H1 (cell line): ENCODE data around the gene CDCA3. TPM values are rescaled to one million over a fixed set of nuclear protein-coding genes. Genes with fewer than 3 reads are reported as not detected.

Experiments
- CTCF ChIA-PET: fragments of 300-600 bp; sonication (Branson Sonifier 250); formaldehyde crosslinking; loops from one replicate; lab custom pipeline; 2021; ENCODE audit not compliant: partially characterized antibody; lab: Charles Lee
- POLR2A ChIA-PET: fragments of 300-600 bp; sonication (Branson Sonifier 250); formaldehyde crosslinking; loops from one replicate; lab custom pipeline; 2021; ENCODE audit warnings: inconsistent platforms; ENCODE audit not compliant: partially characterized antibody; lab: Charles Lee
- DNase-seq, 2 experiments: peaks; one replicate each; pipeline versions ENCODE4 v3.0.0 to v3.0.0-alpha.2; 2010 to 2022; ENCODE audit warnings: low spot score in 2 of 2, low read depth in 1 of 2, mixed read lengths in 1 of 2
- FAIRE-seq: peaks from 2 replicates; lab custom pipeline; 2011; peaks lifted over from hg19 to GRCh38; lab: Jason Lieb, UNC
- H2AFZ ChIP-seq: 2 replicates; pipeline ENCODE4 v1.8.1; 2012; ENCODE audit warnings: low read length, inconsistent platforms
- H2AK5ac ChIP-seq: 2 replicates; pipeline ENCODE4 v1.6.1; 2013; ENCODE audit warnings: low read depth, low read length
- H2BK120ac ChIP-seq: replicated peaks from 2 replicates; pipeline ENCODE3; 2013; ENCODE audit warnings: low read depth, low read length, inconsistent platforms
- H2BK12ac ChIP-seq: 2 replicates; pipeline ENCODE4 v1.6.1; 2013; ENCODE audit warnings: low read depth, low read length
- H2BK15ac ChIP-seq: 2 replicates; pipeline ENCODE4 v1.6.1; 2013; ENCODE audit warnings: low read length
- H2BK20ac ChIP-seq: 2 replicates; pipeline ENCODE4 v1.6.1; 2013; ENCODE audit warnings: low read length
- H2BK5ac ChIP-seq: 2 replicates; pipeline ENCODE4 v1.6.1; 2013; ENCODE audit warnings: low read depth, low read length
- H3K14ac ChIP-seq: 2 replicates; pipeline ENCODE4 v1.6.1; 2013; ENCODE audit warnings: inconsistent platforms; ENCODE audit not compliant: insufficient read length
- H3K18ac ChIP-seq: 2 replicates; pipeline ENCODE4 v1.6.1; 2013; ENCODE audit warnings: low read length; ENCODE audit errors: extremely low read depth
- H3K23ac ChIP-seq: 2 replicates; pipeline ENCODE4 v1.6.1; 2013; ENCODE audit warnings: inconsistent platforms; ENCODE audit not compliant: insufficient read length
- H3K23me2 ChIP-seq: 2 replicates; pipeline ENCODE4 v1.6.1; 2013; ENCODE audit warnings: low read depth, low read length
- H3K27ac ChIP-seq: 2 replicates; pipeline ENCODE4 v1.6.1; 2011; ENCODE audit warnings: low read depth, low read length, inconsistent platforms
- H3K27me3 ChIP-seq, 4 experiments: replicated peaks in 1 of 4; 1 replicate in 1 of 4; 2 replicates in 3 of 4; pipeline versions ENCODE4 v1.6.1 to v1.8.1; 2011 to 2013; ENCODE audit warnings: low read length in 3 of 4, mild to moderate bottlenecking in 3 of 4, inconsistent platforms in 2 of 4, mixed read lengths in 2 of 4, moderate library complexity in 1 of 4; ENCODE audit not compliant: control insufficient read depth in 3 of 4, insufficient read depth in 3 of 4; ENCODE audit errors: extremely low read depth in 1 of 4
- H3K36me3 ChIP-seq, 4 experiments: 2 replicates each; pipeline versions ENCODE4 v1.6.1 to v1.8.1; 2011 to 2013; ENCODE audit warnings: mild to moderate bottlenecking in 4 of 4, low read length in 3 of 4, moderate library complexity in 2 of 4, control low read depth in 1 of 4, inconsistent platforms in 1 of 4; ENCODE audit not compliant: insufficient read depth in 4 of 4, control insufficient read depth in 2 of 4
- H3K4ac ChIP-seq: replicated peaks from 2 replicates; pipeline ENCODE3; 2013; ENCODE audit warnings: low read length, low read depth, mixed read lengths, inconsistent platforms; ENCODE audit not compliant: insufficient read length
- H3K4me1 ChIP-seq, 4 experiments: replicated peaks in 1 of 4; 1 replicate in 1 of 4; 2 replicates in 3 of 4; pipeline versions ENCODE4 v1.6.1 to v1.8.1; 2011 to 2013; ENCODE audit warnings: low read length in 3 of 4, inconsistent platforms in 2 of 4, mixed read lengths in 1 of 4; ENCODE audit not compliant: insufficient read depth in 4 of 4, control insufficient read depth in 3 of 4
- H3K4me2 ChIP-seq, 2 experiments: 2 replicates each; pipeline versions ENCODE4 v1.6.1 to v1.8.1; 2011 to 2013; ENCODE audit warnings: low read depth in 2 of 2, low read length in 2 of 2, control low read depth in 1 of 2, inconsistent platforms in 1 of 2, mild to moderate bottlenecking in 1 of 2; ENCODE audit not compliant: insufficient read depth in 1 of 2
- H3K4me3 ChIP-seq, 4 experiments: fragments of 200-600, 300-600 bp in 1 of 4; sonication (generic), shearing (Covaris generic), sonication (Bioruptor Twin) in 1 of 4; 2 replicates each; pipeline versions ENCODE4 v1.5.1 to v1.8.1; 2011 to 2016; ENCODE audit warnings: low read length in 4 of 4, low read depth in 3 of 4, control low read depth in 2 of 4, inconsistent platforms in 2 of 4, mild to moderate bottlenecking in 2 of 4, mixed read lengths in 1 of 4, moderate library complexity in 1 of 4; ENCODE audit not compliant: insufficient read depth in 2 of 4; ENCODE audit errors: extremely low read depth in 1 of 4
- H3K56ac ChIP-seq: replicated peaks from 2 replicates; pipeline ENCODE3; 2013; ENCODE audit warnings: low read depth, mild to moderate bottlenecking, mixed read lengths, low read length, inconsistent platforms; ENCODE audit not compliant: insufficient read length
- H3K79me1 ChIP-seq: 2 replicates; pipeline ENCODE4 v1.6.1; 2013; ENCODE audit warnings: low read depth, low read length, control low read depth
- H3K79me2 ChIP-seq, 2 experiments: 2 replicates each; pipeline versions ENCODE4 v1.6.1 to v1.8.1; 2012 to 2013; ENCODE audit warnings: low read length in 2 of 2, mild to moderate bottlenecking in 2 of 2, inconsistent platforms in 1 of 2; ENCODE audit not compliant: insufficient read depth in 2 of 2, control insufficient read depth in 1 of 2
- H3K9ac ChIP-seq, 4 experiments: replicated peaks in 1 of 4; 1 replicate in 1 of 4; 2 replicates in 3 of 4; pipeline versions ENCODE4 v1.6.1 to v1.8.1; 2011 to 2013; ENCODE audit warnings: low read depth in 3 of 4, low read length in 3 of 4, control low read depth in 2 of 4, mild to moderate bottlenecking in 2 of 4, moderate library complexity in 2 of 4, inconsistent platforms in 1 of 4; ENCODE audit errors: extremely low read depth in 1 of 4
- H3K9me3 ChIP-seq, 2 experiments: 2 replicates each; pipeline versions ENCODE4 v1.6.1 to v1.8.1; 2012 to 2013; ENCODE audit warnings: mild to moderate bottlenecking in 2 of 2, moderate library complexity in 2 of 2, control low read depth in 1 of 2, inconsistent platforms in 1 of 2, low read depth in 1 of 2, low read length in 1 of 2, mixed read lengths in 1 of 2; ENCODE audit not compliant: insufficient read depth in 2 of 2
- H4K20me1 ChIP-seq, 2 experiments: replicated peaks in 1 of 2; 2 replicates each; pipeline versions ENCODE3 to v1.8.1; 2011 to 2013; ENCODE audit warnings: inconsistent platforms in 2 of 2, low read length in 2 of 2, mild to moderate bottlenecking in 1 of 2; ENCODE audit not compliant: insufficient read depth in 2 of 2, control insufficient read depth in 1 of 2
- H4K5ac ChIP-seq: 2 replicates; pipeline ENCODE4 v1.6.1; 2013; ENCODE audit warnings: low read length, low read depth, mixed read lengths, inconsistent platforms; ENCODE audit not compliant: insufficient read length
- H4K8ac ChIP-seq: 2 replicates; pipeline ENCODE4 v1.8.0; 2013; ENCODE audit warnings: mild to moderate bottlenecking, moderate library complexity, low read length, inconsistent platforms; ENCODE audit not compliant: insufficient read depth; ENCODE audit errors: extremely low read depth
- H4K91ac ChIP-seq: replicated peaks from 2 replicates; pipeline ENCODE3; 2013; ENCODE audit warnings: low read length, mixed read lengths, inconsistent platforms; ENCODE audit not compliant: insufficient read length
- FOSL1 ChIP-seq: IDR thresholded peaks from 2 replicates; pipeline ENCODE4 v1.6.1; 2011; ENCODE audit warnings: mild to moderate bottlenecking, low read depth, low read length, moderate library complexity; ENCODE audit not compliant: insufficient read depth
- POLR2AphosphoS5 ChIP-seq: IDR thresholded peaks from 2 replicates; pipeline ENCODE4 v1.6.1; 2011; ENCODE audit warnings: low read depth, low read length
- POU5F1 ChIP-seq: IDR thresholded peaks from 2 replicates; pipeline ENCODE4 v1.6.1; 2011; ENCODE audit warnings: low read depth, mild to moderate bottlenecking, low read length, moderate library complexity
- YY1 ChIP-seq: IDR thresholded peaks from 2 replicates; pipeline ENCODE4 v1.6.1; 2011; ENCODE audit warnings: low read depth, mild to moderate bottlenecking, low read length
- whole genome bisulfite sequencing, 2 experiments: shearing (Covaris generic) in 1 of 2; methylation state at CpG; one replicate each; pipeline versions ENCODE4 v1.1.6 to v1.1.7; 2013 to 2015; ENCODE audit warnings: low lambda C conversion rate in 2 of 2, mixed read lengths in 2 of 2, inconsistent platforms in 1 of 2, low coverage in 1 of 2, missing lambda C conversion rate in 1 of 2; ENCODE audit not compliant: insufficient replicate concordance in 2 of 2, insufficient coverage in 1 of 2, insufficient read length in 1 of 2; ENCODE audit errors: extremely low coverage in 1 of 2, missing lambda C conversion rate in 1 of 2; 5-methylcytosine and 5-hydroxymethylcytosine counted together
- polyA plus RNA-seq, 7 experiments: library from polyadenylated mRNA; depleted of rRNA in 3 of 7; stranded (reverse) in 5 of 7; unstranded in 2 of 7; fragments of >200 nt in 5 of 7; fragments of 200-250 nt in 2 of 7; gene quantifications; 1 replicate in 5 of 7; 2 replicates in 1 of 7; 4 replicates in 1 of 7; pipeline versions ENCODE4 v1.2.1 to v1.2.3, GENCODE V29; 2011 to 2013; ENCODE audit warnings: missing spikeins in 2 of 7, mixed read lengths in 2 of 7
- total RNA-seq: library from RNA; stranded (reverse); fragmentation: NEBNext Ultra II Directional; extraction: Animal tissue kit (Norgen Biotek cat#: 25700); gene quantifications from 2 replicates; pipeline ENCODE4 v1.2.1, GENCODE V29; 2021

The CDCA3 gene
- total and polyA plus RNA-seq, 2 of the 8 experiments (the other 6 are each of a cell fraction or from before 2014, with no cell fraction given): 47.7 to 71.2 TPM

- WGBS, 2 experiments: 87% methylated on average over 2 of the region's 2 CpGs; no CpG with 5 or more reads in 1 of the 2 experiments
- Histone ChIP-seq H3K79me1 (peaks cover 2% of the 10 kb centered on the region), H2BK5ac (no peak overlapping the region)
Measured at GRCh38 chr12:6849427-6849826, 1.7 kb downstream of the CDCA3 start.

More at GRCh38 chr12:6849427-6849826, 1.7 kb downstream of the CDCA3 start:
- no peak overlapping the region for H3K23ac ChIP-seq
- H3K4me3 ChIP-seq: no peak overlapping the region
- no peak overlapping the region for H4K91ac ChIP-seq
- no peak overlapping the region for H3K56ac ChIP-seq
- peaks cover 0 to 25% of the 10 kb centered on the region in 2 experiments; a peak in 2 of 4 replicates for H3K79me2 ChIP-seq
- H2BK15ac ChIP-seq: no peak overlapping the region
- H2AK5ac ChIP-seq: no peak overlapping the region
- H3K4ac ChIP-seq: no peak overlapping the region
- no peaks in the 10 kb centered on the region for H3K27me3 ChIP-seq
- H3K4me1 ChIP-seq: peaks cover 0 to 14% (median 3%) of the 10 kb centered on the region in 4 experiments; a peak in 5 of 7 replicates
- H3K4me2 ChIP-seq: no peak overlapping the region
- CTCF ChIA-PET: interaction anchor here (1.1 to 19.8 kb wide), 4 partner anchors 16 to 295 kb away, joined by 3 to 292 read pairs (median 7); partner anchors contain the start of genes GNB3, P3H3 and SPSB2
- no peak overlapping the region for H2BK20ac ChIP-seq
- H2AFZ ChIP-seq: no peak overlapping the region
- no peak overlapping the region for H3K14ac ChIP-seq
- H3K36me3 ChIP-seq: peaks cover 12 to 44% (median 33%) of the 10 kb centered on the region in 4 experiments; a peak in 7 of 8 replicates
- peaks cover 0 to 3% of the 10 kb centered on the region in 2 experiments for H4K20me1 ChIP-seq
- no peak overlapping the region for H2BK120ac ChIP-seq
- FAIRE-seq (no peak), DNase-seq (no peak)
- H3K9me3 ChIP-seq: no peaks in the 10 kb centered on the region
- no peak overlapping the region for H3K27ac ChIP-seq
- no peak overlapping the region for H4K8ac ChIP-seq
- peaks cover 13% of the 10 kb centered on the region for H3K23me2 ChIP-seq
- H3K18ac ChIP-seq: no peak overlapping the region
- H4K5ac ChIP-seq: no peak overlapping the region
- no peak overlapping the region for H3K9ac ChIP-seq
- TF ChIP-seq YY1 (no peak), FOSL1 (no peak), POLR2AphosphoS5 (no peak), POU5F1 (no peak)
- POLR2A ChIA-PET: interaction anchor here (0.9 to 25.7 kb wide), 3 partner anchors 18 to 90 kb away, joined by 3 to 588 read pairs (median 388); partner anchors contain the start of genes GNB3, GPR162, P3H3 and SPSB2
- no peak overlapping the region for H2BK12ac ChIP-seq
